ENCODE measurements around the gene NLRP5. TPM values are rescaled to one million over a fixed set of nuclear protein-coding genes. Genes with fewer than 3 reads are reported as not detected.

NLRP5 gene
- total RNA-seq, 1 experiment from 2014 or later, result not detected

DNA sequence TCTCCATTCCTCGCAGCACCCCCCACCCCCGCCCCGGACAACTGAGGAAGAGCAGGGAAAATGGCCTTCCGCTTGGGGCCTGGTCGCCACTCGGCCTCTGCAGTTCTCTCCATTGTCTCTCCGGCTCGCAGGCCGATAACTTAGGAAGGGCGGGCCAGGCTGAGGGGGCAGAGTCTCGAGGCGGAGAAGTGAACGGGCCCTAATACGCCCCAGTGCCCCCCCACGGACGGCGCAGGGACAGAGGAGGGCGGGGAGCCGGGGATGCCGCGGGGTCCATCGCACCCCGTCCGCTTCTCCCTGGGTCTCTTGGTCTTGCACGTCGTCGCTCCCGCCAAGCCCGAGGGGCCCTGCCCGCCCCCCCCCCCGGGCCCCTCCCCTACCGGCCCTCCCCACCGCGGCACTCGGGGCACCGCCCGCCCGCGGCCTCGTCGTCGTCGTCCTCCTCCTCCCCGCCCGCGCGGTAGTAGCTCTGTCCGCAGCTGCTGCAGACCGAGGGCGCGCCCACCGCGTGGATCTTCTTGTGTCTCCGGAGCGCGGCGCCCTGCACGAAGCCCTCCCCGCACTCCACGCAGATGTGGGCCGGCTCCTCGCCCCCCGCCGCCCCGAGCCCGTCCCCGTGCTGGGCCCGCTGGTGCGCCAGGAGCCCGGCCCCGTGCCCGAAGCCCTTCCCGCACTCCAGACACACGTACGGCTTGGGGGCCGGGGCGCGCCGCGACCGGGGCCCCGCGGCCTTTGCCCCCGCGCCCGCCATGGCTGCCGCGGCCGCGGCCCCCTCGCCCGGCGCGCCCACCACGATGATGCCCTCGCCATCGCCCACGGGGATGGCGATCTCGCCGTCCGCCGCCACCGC, 101.3 kb downstream of the NLRP5 start:
- H4K20me1 ChIP-seq (ENCODE audit: insufficient read depth), result peaks cover 78% of the 10 kb centered on the region
- ChIA-PET POLR2A (ENCODE audit: unreplicated experiment) (no interaction called here), CTCF (no interaction called here)
- H3K36me3 ChIP-seq (ENCODE audit: low read depth), result no peaks in the 10 kb centered on the region; the same call in 1 of the 2 replicates
- H2AFZ ChIP-seq, result no peak overlapping the region
- no TSS peak for BruUV-seq (replicated peaks)
- H3K79me2 ChIP-seq (ENCODE audit: low read depth), result peaks cover 39% of the 10 kb centered on the region
- H3K4me3 ChIP-seq, result no peak overlapping the region
- peaks cover 46% of the 10 kb centered on the region for H3F3A ChIP-seq (ENCODE audit: insufficient read depth, low read depth)
- DNase-seq, result no peak
- no peaks in the 10 kb centered on the region for H3K27me3 ChIP-seq (ENCODE audit: insufficient read depth, low read depth)
- no peak overlapping the region for H3K4me2 ChIP-seq
- no peak for TF ChIP-seq CTCF (conservative IDR thresholded peaks at IDR 0.05)
- no peak for TF ChIP-seq EZH2 (IDR thresholded peaks at IDR 0.05; ENCODE audit: low read depth)
- no peaks in the 10 kb centered on the region for H3K9me3 ChIP-seq (ENCODE audit: insufficient read depth, low read depth)
- H3K27ac ChIP-seq, result no peak overlapping the region
- H3K9me2 ChIP-seq (ENCODE audit: insufficient read depth), result no peaks in the 10 kb centered on the region
- intact Hi-C loops (cut with micrococcal nuclease; ENCODE audit: unreplicated experiment), result no loop called here
- H3K4me1 ChIP-seq (replicated peaks; ENCODE audit: insufficient read depth), result peaks cover 29% of the 10 kb centered on the region

- H3K79me2 ChIP-seq (ENCODE audit: low read depth), result peaks cover 47% of the 10 kb centered on the region
- TF ChIP-seq CTCF (conservative IDR thresholded peaks at IDR 0.05) (no peak), EZH2 (IDR thresholded peaks at IDR 0.05; ENCODE audit: low read depth) (no peak)
- no peak overlapping the region for H3K4me2 ChIP-seq
- no peak overlapping the region for H2AFZ ChIP-seq
- no peaks in the 10 kb centered on the region for H3K9me2 ChIP-seq (ENCODE audit: insufficient read depth)
- H3K27ac ChIP-seq, result no peak overlapping the region
- no peaks in the 10 kb centered on the region for H3K9me3 ChIP-seq (ENCODE audit: insufficient read depth, low read depth)
- peaks cover 73% of the 10 kb centered on the region for H4K20me1 ChIP-seq (ENCODE audit: insufficient read depth)
- H3K27me3 ChIP-seq (ENCODE audit: insufficient read depth, low read depth), result no peaks in the 10 kb centered on the region
- intact Hi-C loops (cut with micrococcal nuclease; ENCODE audit: unreplicated experiment), result no loop called here
- DNase-seq, result no peak
- ChIA-PET CTCF (no interaction called here), POLR2A (ENCODE audit: unreplicated experiment) (no interaction called here)
- peaks cover 52% of the 10 kb centered on the region for H3F3A ChIP-seq (ENCODE audit: insufficient read depth, low read depth)
- BruUV-seq (replicated peaks), result no TSS peak
- no peak overlapping the region for H3K4me3 ChIP-seq
- peaks cover 37% of the 10 kb centered on the region for H3K4me1 ChIP-seq (replicated peaks; ENCODE audit: insufficient read depth)
- H3K36me3 ChIP-seq (ENCODE audit: low read depth), result no peaks in the 10 kb centered on the region; the same call in 1 of the 2 replicates
Measured at GRCh38 chr19:56088497-56089215, 102.1 kb downstream of the NLRP5 start.

DNA sequence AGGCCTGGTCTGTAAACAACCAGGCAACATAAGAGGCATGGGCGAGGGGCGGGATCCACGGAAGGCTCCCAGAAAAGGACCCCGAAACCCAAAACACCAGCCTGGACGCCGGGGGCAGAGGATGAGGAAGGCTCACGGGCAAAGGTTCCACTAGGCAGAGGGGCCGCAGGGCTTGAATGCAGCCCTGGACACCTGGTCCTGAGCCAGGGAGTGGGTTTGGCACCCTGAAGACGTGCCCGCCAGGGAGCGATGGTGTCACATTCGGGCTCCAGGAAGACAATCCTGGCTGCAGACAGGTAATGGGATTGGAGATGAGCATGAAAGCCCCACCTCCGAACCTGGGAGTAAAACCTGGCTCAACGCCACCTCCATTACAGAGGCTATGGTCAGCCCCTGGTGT, 102.8 kb downstream of the NLRP5 start:
- intact Hi-C loops (cut with micrococcal nuclease; ENCODE audit: unreplicated experiment), result no loop called here
- ChIA-PET POLR2A (ENCODE audit: unreplicated experiment) (no interaction called here), CTCF (no interaction called here)
- no TSS peak for BruUV-seq (replicated peaks)
- Histone ChIP-seq H3K27me3 (ENCODE audit: insufficient read depth, low read depth) (no peaks in the 10 kb centered on the region), H3K4me3 (no peak overlapping the region), H3F3A (ENCODE audit: insufficient read depth, low read depth) (peaks cover 51% of the 10 kb centered on the region), H3K9me2 (ENCODE audit: insufficient read depth) (no peaks in the 10 kb centered on the region), H3K4me1 (replicated peaks; ENCODE audit: insufficient read depth) (peaks cover 39% of the 10 kb centered on the region), H2AFZ (no peak overlapping the region), H3K79me2 (ENCODE audit: low read depth) (peaks cover 53% of the 10 kb centered on the region), H3K9me3 (ENCODE audit: insufficient read depth, low read depth) (no peaks in the 10 kb centered on the region), H3K27ac (0 out of 2 replicates have a peak overlapping the region, but pooled peaks have one; percentile 100), H3K36me3 (ENCODE audit: low read depth) (no peaks in the 10 kb centered on the region; the same call in 1 of the 2 replicates), H3K4me2 (no peak overlapping the region), H4K20me1 (ENCODE audit: insufficient read depth) (peaks cover 66% of the 10 kb centered on the region)
- DNase-seq, result no peak
- TF ChIP-seq EZH2 (IDR thresholded peaks at IDR 0.05; ENCODE audit: low read depth) (no peak), CTCF (conservative IDR thresholded peaks at IDR 0.05) (no peak)
